Astrocyte (in vitro differentiated cells and primary cell): ENCODE data around the gene IQCB1. TPM values are rescaled to one million over a fixed set of nuclear protein-coding genes. Genes with fewer than 3 reads are reported as not detected.

Experiments used
- DNase-seq: peaks from one replicate; pipeline ENCODE4 v3.0.0-alpha.2; 2010; ENCODE audit warnings: low read depth
- FAIRE-seq: peaks from 2 replicates; lab custom pipeline; 2011; peaks lifted over from hg19 to GRCh38; lab: Jason Lieb, UNC
- H2AFZ ChIP-seq: 2 replicates; pipeline ENCODE4 v1.6.0; 2012; ENCODE audit warnings: low read depth, low read length, inconsistent platforms
- H3K27ac ChIP-seq: 2 replicates; pipeline ENCODE4 v1.5.1; 2011; ENCODE audit warnings: low read depth, low read length, inconsistent platforms
- H3K27me3 ChIP-seq: 2 replicates; pipeline ENCODE4 v1.6.0; 2011; ENCODE audit warnings: low read length, inconsistent platforms; ENCODE audit not compliant: insufficient read depth
- H3K36me3 ChIP-seq: 2 replicates; pipeline ENCODE4 v1.5.1; 2011; ENCODE audit warnings: low read length, inconsistent platforms; ENCODE audit not compliant: insufficient read depth
- H3K4me1 ChIP-seq: 2 replicates; pipeline ENCODE4 v1.5.1; 2011; ENCODE audit warnings: low read length, inconsistent platforms; ENCODE audit not compliant: insufficient read depth
- H3K4me2 ChIP-seq: 2 replicates; pipeline ENCODE4 v1.6.0; 2012; ENCODE audit warnings: low read length, inconsistent platforms
- H3K4me3 ChIP-seq: 2 replicates; pipeline ENCODE4 v1.5.1; 2011; ENCODE audit warnings: low read depth, mild to moderate bottlenecking, low read length, inconsistent platforms; ENCODE audit not compliant: insufficient read depth
- H3K79me2 ChIP-seq: 2 replicates; pipeline ENCODE4 v1.6.0; 2012; ENCODE audit warnings: mild to moderate bottlenecking, low read length, inconsistent platforms; ENCODE audit not compliant: insufficient read depth
- H3K9ac ChIP-seq: 2 replicates; pipeline ENCODE4 v1.6.0; 2012; ENCODE audit warnings: mild to moderate bottlenecking, low read length, inconsistent platforms
- H3K9me3 ChIP-seq: 2 replicates; pipeline ENCODE4 v1.5.1; 2012; ENCODE audit warnings: low read depth, mild to moderate bottlenecking, low read length, inconsistent platforms; ENCODE audit not compliant: insufficient read depth
- H4K20me1 ChIP-seq: 2 replicates; pipeline ENCODE4 v1.6.0; 2012; ENCODE audit warnings: low read length, inconsistent platforms; ENCODE audit not compliant: insufficient read depth
- H3K27ac Mint-ChIP-seq: one replicate; pipeline ENCODE4 v1.8.0; 2021; ENCODE audit warnings: mild to moderate bottlenecking, mixed read lengths; ENCODE audit not compliant: unreplicated experiment
- H3K27me3 Mint-ChIP-seq: one replicate; pipeline ENCODE4 v1.8.0; 2021; ENCODE audit warnings: low read depth, mixed read lengths; ENCODE audit not compliant: unreplicated experiment
- H3K36me3 Mint-ChIP-seq: one replicate; pipeline ENCODE4 v1.8.0; 2021; ENCODE audit warnings: low read depth, mixed read lengths; ENCODE audit not compliant: unreplicated experiment
- H3K4me1 Mint-ChIP-seq: one replicate; pipeline ENCODE4 v1.8.0; 2021; ENCODE audit warnings: low read depth, mixed read lengths; ENCODE audit not compliant: unreplicated experiment
- H3K4me3 Mint-ChIP-seq: one replicate; pipeline ENCODE4 v1.8.0; 2021; ENCODE audit warnings: mild to moderate bottlenecking, moderate library complexity, mixed read lengths; ENCODE audit not compliant: unreplicated experiment
- H3K9me3 Mint-ChIP-seq: one replicate; pipeline ENCODE4 v1.8.0; 2021; ENCODE audit warnings: mild to moderate bottlenecking, mixed read lengths; ENCODE audit not compliant: unreplicated experiment
- EZH2 ChIP-seq: IDR thresholded peaks from 2 replicates; pipeline ENCODE4 v1.6.1; 2012; ENCODE audit warnings: mild to moderate bottlenecking, low read length, inconsistent platforms; ENCODE audit not compliant: insufficient read depth
- total RNA-seq: library from RNA; stranded (reverse); gene quantifications from 2 replicates; pipeline ENCODE4 v1.2.1, GENCODE V29; 2021
- TF ChIP-seq, protein P1 (sequence below): IDR thresholded peaks from 2 replicates; pipeline ENCODE4 v1.5.1; 2011; ENCODE audit warnings: low read depth, mild to moderate bottlenecking, inconsistent platforms, low read length, moderate library complexity; ENCODE audit not compliant: insufficient read depth

The IQCB1 gene
- total RNA-seq, 1 donor from 2014 or later: 13.8 TPM

DNA sequence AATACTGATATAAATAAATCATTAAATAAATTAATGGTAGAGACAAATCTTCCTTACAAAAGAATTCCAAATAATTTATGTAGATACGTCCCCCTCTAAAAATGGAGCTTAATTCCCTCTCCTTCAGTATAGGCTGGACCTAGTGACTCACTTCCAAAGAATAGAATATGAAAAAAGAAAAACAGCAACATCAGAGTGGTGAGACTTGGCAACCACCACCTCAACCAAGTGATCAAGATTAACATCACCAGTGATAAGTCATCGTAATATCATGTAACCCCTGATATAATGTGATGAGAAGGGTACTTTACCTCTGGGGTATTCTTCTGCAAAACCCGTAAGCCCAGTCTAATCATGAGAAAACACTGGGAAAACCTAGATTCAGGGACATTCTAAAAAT is 98.7 kb downstream of the IQCB1 start:
- Histone ChIP-seq H3K9ac (no peak overlapping the region), H4K20me1 (peaks cover 52% of the 10 kb centered on the region), H3K27ac (peak overlapping the region; percentile 52), H3K79me2 (peaks cover 100% of the 10 kb centered on the region), H3K4me1 (peaks cover 15% of the 10 kb centered on the region), H3K27me3 (no peaks in the 10 kb centered on the region), H3K4me3 (no peak overlapping the region), H2AFZ (no peak overlapping the region), H3K4me2 (peak overlapping the region; percentile 3), H3K36me3 (no peaks in the 10 kb centered on the region), H3K9me3 (no peaks in the 10 kb centered on the region)
- H3K9me3 Mint-ChIP-seq: no peaks in the 10 kb centered on the region
- H3K27ac Mint-ChIP-seq: peak overlapping the region; percentile 86
- no peak for FAIRE-seq
- DNase-seq: peak; percentile 65
- H3K4me1 Mint-ChIP-seq: peaks cover 39% of the 10 kb centered on the region
- TF ChIP-seq EZH2: no peak
- TF ChIP-seq, protein P1, sequence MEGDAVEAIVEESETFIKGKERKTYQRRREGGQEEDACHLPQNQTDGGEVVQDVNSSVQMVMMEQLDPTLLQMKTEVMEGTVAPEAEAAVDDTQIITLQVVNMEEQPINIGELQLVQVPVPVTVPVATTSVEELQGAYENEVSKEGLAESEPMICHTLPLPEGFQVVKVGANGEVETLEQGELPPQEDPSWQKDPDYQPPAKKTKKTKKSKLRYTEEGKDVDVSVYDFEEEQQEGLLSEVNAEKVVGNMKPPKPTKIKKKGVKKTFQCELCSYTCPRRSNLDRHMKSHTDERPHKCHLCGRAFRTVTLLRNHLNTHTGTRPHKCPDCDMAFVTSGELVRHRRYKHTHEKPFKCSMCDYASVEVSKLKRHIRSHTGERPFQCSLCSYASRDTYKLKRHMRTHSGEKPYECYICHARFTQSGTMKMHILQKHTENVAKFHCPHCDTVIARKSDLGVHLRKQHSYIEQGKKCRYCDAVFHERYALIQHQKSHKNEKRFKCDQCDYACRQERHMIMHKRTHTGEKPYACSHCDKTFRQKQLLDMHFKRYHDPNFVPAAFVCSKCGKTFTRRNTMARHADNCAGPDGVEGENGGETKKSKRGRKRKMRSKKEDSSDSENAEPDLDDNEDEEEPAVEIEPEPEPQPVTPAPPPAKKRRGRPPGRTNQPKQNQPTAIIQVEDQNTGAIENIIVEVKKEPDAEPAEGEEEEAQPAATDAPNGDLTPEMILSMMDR: no peak
- H3K4me3 Mint-ChIP-seq: no peak overlapping the region
- peaks cover 10% of the 10 kb centered on the region for H3K36me3 Mint-ChIP-seq
- H3K27me3 Mint-ChIP-seq: no peaks in the 10 kb centered on the region

DNA sequence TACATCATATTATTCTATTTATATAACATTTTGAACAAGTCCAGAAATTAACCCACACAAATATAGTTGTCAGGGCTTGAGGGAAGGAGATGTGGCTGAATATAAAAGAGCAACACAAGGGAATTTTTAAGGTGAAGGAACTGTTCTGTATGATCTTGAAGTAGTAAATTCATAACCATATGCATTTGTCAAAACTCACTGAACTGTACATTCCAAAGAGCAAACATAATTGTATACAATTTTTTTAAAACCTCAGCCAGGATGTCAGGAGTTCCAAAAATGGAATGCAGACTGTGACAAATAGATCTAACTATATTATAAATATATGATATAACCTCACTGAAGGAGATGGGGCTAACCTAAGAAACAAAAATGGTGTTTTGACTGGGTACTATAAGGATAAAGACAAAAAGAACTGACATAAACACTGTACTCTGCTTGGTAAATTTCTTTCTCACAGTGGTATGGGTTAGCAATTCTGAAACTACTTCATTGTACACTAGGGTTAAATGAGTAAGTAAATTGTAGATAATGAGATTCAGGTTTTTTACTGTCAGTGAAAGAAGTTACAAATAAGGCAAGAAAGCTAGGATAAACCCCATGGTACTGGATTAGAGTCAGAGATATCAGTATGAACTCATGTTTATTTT is 99.7 kb downstream of the IQCB1 start:
- H3K27me3 Mint-ChIP-seq: no peaks in the 10 kb centered on the region
- DNase-seq (no peak), FAIRE-seq (no peak)
- H3K4me3 Mint-ChIP-seq: no peak overlapping the region
- peaks cover 19% of the 10 kb centered on the region for H3K4me1 ChIP-seq
- TF ChIP-seq EZH2: no peak
- TF ChIP-seq, protein P1: no peak
- peak overlapping the region; percentile 21 for H3K4me2 ChIP-seq
- no peaks in the 10 kb centered on the region for H3K36me3 ChIP-seq
- peak overlapping the region; percentile 52 for H3K27ac ChIP-seq
- no peak overlapping the region for H3K27ac Mint-ChIP-seq
- H3K79me2 ChIP-seq: peaks cover 98% of the 10 kb centered on the region
- peaks cover 46% of the 10 kb centered on the region for H4K20me1 ChIP-seq
- H3K9me3 Mint-ChIP-seq: no peaks in the 10 kb centered on the region
- peaks cover 10% of the 10 kb centered on the region for H3K36me3 Mint-ChIP-seq
- H2AFZ ChIP-seq: no peak overlapping the region
- H3K4me1 Mint-ChIP-seq: peaks cover 46% of the 10 kb centered on the region
- no peak overlapping the region for H3K9ac ChIP-seq
- H3K27me3 ChIP-seq: no peaks in the 10 kb centered on the region
- no peak overlapping the region for H3K4me3 ChIP-seq
- H3K9me3 ChIP-seq: no peaks in the 10 kb centered on the region

DNA sequence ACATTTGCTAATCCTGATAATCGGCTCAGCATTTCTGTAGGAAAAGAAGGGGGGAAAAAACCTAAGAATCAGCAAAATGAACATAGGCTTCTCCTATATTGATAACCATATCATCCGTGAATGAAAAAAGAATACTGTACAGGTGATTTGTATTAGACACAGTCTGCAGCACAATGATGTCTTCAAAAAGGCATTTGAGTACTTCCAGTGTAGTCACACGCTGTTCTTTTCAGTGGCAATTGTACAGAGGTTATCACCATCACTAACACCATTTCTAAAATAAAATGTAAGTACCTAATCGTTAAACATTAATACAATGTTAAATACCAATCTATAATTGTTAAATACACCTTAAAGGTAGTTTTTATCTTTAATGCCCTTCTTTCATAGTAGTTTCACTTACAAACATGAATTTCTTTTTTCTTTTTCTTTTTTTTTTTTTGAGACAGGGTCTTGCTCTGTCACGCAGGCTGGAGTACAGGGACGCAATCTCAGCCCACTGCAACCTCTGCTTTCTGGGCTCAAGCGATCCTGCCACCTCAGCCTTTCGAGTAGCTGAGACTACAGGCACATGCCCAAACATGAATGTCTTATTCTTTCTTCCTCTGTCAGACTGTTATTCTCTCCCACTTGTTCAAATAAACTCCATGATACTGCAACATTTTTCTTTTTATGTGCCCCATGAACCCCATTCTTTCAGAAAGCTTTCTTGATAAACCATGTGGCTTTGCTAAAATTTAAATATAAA is 103.7 kb downstream of the IQCB1 start:
- no peak overlapping the region for H2AFZ ChIP-seq
- H3K27me3 ChIP-seq: no peaks in the 10 kb centered on the region
- H3K79me2 ChIP-seq: peaks cover 64% of the 10 kb centered on the region
- Mint-ChIP-seq H3K4me3 (peak overlapping the region; percentile 64), H3K27ac (peak overlapping the region; percentile 99), H3K4me1 (peaks cover 38% of the 10 kb centered on the region), H3K36me3 (peaks cover 4% of the 10 kb centered on the region), H3K27me3 (no peaks in the 10 kb centered on the region), H3K9me3 (no peaks in the 10 kb centered on the region)
- FAIRE-seq: no peak
- DNase-seq: peak; percentile 54
- no peak overlapping the region for H3K27ac ChIP-seq
- peaks cover 25% of the 10 kb centered on the region for H3K36me3 ChIP-seq
- peaks cover 9% of the 10 kb centered on the region for H4K20me1 ChIP-seq
- TF ChIP-seq EZH2: no peak
- TF ChIP-seq, protein P1: no peak
- H3K4me3 ChIP-seq: no peak overlapping the region
- H3K9me3 ChIP-seq: no peaks in the 10 kb centered on the region
- H3K4me2 ChIP-seq: no peak overlapping the region
- H3K4me1 ChIP-seq: peaks cover 14% of the 10 kb centered on the region
- no peak overlapping the region for H3K9ac ChIP-seq
